ENCODE data around the gene TMEM170A.

DNA sequence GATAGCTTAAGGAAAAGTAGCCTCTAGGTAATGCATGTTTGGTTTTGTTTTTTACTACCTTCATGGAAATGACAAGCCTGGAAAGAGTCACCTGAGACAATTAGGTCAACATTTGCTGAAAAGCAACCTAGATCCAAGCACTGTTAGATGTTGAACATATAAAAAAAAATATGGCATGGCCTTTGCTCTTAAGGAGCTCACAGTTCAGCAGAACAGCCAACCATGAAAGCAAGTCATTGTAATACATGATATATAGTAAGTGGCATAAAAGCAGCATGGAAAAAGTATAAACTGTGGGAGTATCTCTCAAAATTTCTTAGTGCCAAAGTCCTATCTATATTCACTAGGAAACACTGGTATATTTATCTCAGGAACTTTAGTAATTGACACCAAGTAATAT lies 62.8 kb downstream of the TMEM170A start:
- TF ChIP-seq, protein P1, sequence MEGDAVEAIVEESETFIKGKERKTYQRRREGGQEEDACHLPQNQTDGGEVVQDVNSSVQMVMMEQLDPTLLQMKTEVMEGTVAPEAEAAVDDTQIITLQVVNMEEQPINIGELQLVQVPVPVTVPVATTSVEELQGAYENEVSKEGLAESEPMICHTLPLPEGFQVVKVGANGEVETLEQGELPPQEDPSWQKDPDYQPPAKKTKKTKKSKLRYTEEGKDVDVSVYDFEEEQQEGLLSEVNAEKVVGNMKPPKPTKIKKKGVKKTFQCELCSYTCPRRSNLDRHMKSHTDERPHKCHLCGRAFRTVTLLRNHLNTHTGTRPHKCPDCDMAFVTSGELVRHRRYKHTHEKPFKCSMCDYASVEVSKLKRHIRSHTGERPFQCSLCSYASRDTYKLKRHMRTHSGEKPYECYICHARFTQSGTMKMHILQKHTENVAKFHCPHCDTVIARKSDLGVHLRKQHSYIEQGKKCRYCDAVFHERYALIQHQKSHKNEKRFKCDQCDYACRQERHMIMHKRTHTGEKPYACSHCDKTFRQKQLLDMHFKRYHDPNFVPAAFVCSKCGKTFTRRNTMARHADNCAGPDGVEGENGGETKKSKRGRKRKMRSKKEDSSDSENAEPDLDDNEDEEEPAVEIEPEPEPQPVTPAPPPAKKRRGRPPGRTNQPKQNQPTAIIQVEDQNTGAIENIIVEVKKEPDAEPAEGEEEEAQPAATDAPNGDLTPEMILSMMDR (IDR thresholded peaks at IDR 0.05; ENCODE audit: low read depth, low read length), result no peak
- TF ChIP-seq EZH2phosphoT487 (IDR thresholded peaks at IDR 0.05; ENCODE audit: low read depth), result no peak

Measured in OCI-LY3 (cell line).